ENCODE results near the gene EZR. TPM values are rescaled to one million over a fixed set of nuclear protein-coding genes. Genes with fewer than 3 reads are reported as not detected.

Gene EZR
- total RNA-seq, 1 experiment from 2014 or later = 263 TPM

DNA sequence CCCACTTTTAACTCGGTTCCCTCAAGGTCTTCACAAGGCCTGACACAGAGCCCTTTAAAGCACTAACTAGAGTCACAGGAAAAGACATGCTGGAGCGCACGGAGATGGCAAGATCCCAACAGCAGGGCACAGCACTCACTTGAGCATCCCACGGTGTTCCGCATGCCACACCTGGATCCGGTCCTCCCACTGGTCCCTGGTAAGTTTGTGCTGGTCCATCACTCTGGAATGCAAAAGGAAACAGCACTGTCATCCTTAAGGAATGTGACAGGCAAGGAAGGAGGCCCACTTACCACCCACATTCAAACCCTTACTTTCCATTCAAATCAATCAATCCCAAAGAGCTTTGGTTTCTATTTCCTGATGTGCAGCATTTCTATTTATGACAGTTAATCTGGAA lies 34.7 kb downstream of the EZR start:
- Histone ChIP-seq H3K4me1 (ENCODE audit: control insufficient read depth, insufficient read depth, low read length) (no peaks in the 10 kb centered on the region), H3K27ac (ENCODE audit: low read length) (no peak overlapping the region), H3K4me3 (ENCODE audit: low read depth in 2 of 2, low read length in 2 of 2) (no peak overlapping the region), H3K27me3 (ENCODE audit: control insufficient read depth, insufficient read depth, low read length) (no peaks in the 10 kb centered on the region), H3K36me3 (ENCODE audit: control insufficient read depth, insufficient read depth, low read length) (peaks cover 49% of the 10 kb centered on the region), H3K9me3 (ENCODE audit: control insufficient read depth, insufficient read depth, low read depth, low read length) (no peaks in the 10 kb centered on the region)
- in situ Hi-C loops (cut with HindIII; ENCODE audit: low pct_unique_long_range_greater_than_20kb, low sequenced_read_pairs) = no loop called here
- ATAC-seq (no peak), DNase-seq (ENCODE audit: low read depth, low spot score) (no peak)
- no peak for TF ChIP-seq POLR2AphosphoS5 (IDR thresholded peaks at IDR 0.05; ENCODE audit: low read depth, low read length)
- no TSS peak for BruUV-seq (replicated peaks)
- CTCF ChIA-PET = no interaction called here
- intact Hi-C loops (cut with micrococcal nuclease; ENCODE audit: unreplicated experiment) = no loop called here
- POLR2A ChIA-PET = no interaction called here

DNA sequence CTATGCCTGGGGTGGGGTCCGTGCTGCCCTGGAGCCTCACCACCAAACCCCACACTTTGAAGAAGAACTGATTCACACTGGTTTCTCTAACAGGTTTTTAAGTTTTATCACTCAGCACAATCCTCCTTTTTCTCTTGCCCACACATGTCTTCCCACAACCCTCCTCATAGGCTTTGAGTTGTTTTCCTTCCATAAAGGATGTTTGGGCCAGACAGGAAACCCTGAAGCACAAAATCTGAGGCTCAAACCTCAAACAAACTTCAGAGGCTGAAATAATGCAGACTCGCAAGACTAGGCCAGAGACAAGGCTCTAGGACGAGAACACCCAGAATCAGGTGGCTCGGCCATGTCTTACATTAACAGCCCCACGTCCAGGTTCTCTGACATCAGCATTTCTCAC lies 35.3 kb downstream of the EZR start:
- no peaks in the 10 kb centered on the region for H3K4me1 ChIP-seq (ENCODE audit: control insufficient read depth, insufficient read depth, low read length)
- DNase-seq (ENCODE audit: low read depth, low spot score) = no peak
- in situ Hi-C loops (cut with HindIII; ENCODE audit: low pct_unique_long_range_greater_than_20kb, low sequenced_read_pairs) (no loop called here), intact Hi-C loops (cut with micrococcal nuclease; ENCODE audit: unreplicated experiment) (no loop called here)
- no peak overlapping the region for H3K27ac ChIP-seq (ENCODE audit: low read length)
- H3K9me3 ChIP-seq (ENCODE audit: control insufficient read depth, insufficient read depth, low read depth, low read length) = no peaks in the 10 kb centered on the region
- BruUV-seq (replicated peaks) = no TSS peak
- TF ChIP-seq TCF7L2 (IDR thresholded peaks at IDR 0.05; ENCODE audit: low read depth, low read length) = no peak
- TF ChIP-seq, protein P1, sequence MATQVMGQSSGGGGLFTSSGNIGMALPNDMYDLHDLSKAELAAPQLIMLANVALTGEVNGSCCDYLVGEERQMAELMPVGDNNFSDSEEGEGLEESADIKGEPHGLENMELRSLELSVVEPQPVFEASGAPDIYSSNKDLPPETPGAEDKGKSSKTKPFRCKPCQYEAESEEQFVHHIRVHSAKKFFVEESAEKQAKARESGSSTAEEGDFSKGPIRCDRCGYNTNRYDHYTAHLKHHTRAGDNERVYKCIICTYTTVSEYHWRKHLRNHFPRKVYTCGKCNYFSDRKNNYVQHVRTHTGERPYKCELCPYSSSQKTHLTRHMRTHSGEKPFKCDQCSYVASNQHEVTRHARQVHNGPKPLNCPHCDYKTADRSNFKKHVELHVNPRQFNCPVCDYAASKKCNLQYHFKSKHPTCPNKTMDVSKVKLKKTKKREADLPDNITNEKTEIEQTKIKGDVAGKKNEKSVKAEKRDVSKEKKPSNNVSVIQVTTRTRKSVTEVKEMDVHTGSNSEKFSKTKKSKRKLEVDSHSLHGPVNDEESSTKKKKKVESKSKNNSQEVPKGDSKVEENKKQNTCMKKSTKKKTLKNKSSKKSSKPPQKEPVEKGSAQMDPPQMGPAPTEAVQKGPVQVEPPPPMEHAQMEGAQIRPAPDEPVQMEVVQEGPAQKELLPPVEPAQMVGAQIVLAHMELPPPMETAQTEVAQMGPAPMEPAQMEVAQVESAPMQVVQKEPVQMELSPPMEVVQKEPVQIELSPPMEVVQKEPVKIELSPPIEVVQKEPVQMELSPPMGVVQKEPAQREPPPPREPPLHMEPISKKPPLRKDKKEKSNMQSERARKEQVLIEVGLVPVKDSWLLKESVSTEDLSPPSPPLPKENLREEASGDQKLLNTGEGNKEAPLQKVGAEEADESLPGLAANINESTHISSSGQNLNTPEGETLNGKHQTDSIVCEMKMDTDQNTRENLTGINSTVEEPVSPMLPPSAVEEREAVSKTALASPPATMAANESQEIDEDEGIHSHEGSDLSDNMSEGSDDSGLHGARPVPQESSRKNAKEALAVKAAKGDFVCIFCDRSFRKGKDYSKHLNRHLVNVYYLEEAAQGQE (IDR thresholded peaks at IDR 0.05; ENCODE audit: insufficient read depth in 1 of 2, low read depth in 2 of 2, low read length in 1 of 2) = no peak
- no peak for TF ChIP-seq POLR2AphosphoS5 (IDR thresholded peaks at IDR 0.05; ENCODE audit: low read depth, low read length)
- no peak for TF ChIP-seq SIN3A (IDR thresholded peaks at IDR 0.05; ENCODE audit: borderline replicate concordance, insufficient read depth, low read depth, low read length)
- TF ChIP-seq, protein P2, sequence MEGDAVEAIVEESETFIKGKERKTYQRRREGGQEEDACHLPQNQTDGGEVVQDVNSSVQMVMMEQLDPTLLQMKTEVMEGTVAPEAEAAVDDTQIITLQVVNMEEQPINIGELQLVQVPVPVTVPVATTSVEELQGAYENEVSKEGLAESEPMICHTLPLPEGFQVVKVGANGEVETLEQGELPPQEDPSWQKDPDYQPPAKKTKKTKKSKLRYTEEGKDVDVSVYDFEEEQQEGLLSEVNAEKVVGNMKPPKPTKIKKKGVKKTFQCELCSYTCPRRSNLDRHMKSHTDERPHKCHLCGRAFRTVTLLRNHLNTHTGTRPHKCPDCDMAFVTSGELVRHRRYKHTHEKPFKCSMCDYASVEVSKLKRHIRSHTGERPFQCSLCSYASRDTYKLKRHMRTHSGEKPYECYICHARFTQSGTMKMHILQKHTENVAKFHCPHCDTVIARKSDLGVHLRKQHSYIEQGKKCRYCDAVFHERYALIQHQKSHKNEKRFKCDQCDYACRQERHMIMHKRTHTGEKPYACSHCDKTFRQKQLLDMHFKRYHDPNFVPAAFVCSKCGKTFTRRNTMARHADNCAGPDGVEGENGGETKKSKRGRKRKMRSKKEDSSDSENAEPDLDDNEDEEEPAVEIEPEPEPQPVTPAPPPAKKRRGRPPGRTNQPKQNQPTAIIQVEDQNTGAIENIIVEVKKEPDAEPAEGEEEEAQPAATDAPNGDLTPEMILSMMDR (IDR thresholded peaks at IDR 0.05) = no peak
- peaks cover 51% of the 10 kb centered on the region for H3K36me3 ChIP-seq (ENCODE audit: control insufficient read depth, insufficient read depth, low read length)
- H3K27me3 ChIP-seq (ENCODE audit: control insufficient read depth, insufficient read depth, low read length) = no peaks in the 10 kb centered on the region
- CTCF ChIA-PET = no interaction called here
- no peak overlapping the region for H3K4me3 ChIP-seq (ENCODE audit: low read depth in 2 of 2, low read length in 2 of 2)
- POLR2A ChIA-PET = no interaction called here
- ATAC-seq = no peak

DNA sequence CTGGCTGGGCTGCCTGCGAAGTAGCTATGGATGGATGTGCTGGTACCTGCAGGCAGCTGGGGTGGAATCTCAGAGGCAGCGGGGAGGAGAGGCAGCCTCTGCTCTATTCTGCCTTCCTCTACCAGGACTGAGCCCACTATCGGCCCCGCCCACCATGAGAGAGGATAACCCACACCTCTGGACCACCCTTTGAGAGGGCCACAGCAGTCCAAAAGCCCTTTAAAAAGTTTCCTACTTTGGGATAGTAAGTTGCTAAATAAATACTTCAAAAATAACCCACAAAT lies 36.1 kb downstream of the EZR start:
- no peak overlapping the region for H3K4me3 ChIP-seq (ENCODE audit: low read depth in 2 of 2, low read length in 2 of 2)
- ATAC-seq (no peak), DNase-seq (ENCODE audit: low read depth, low spot score) (no peak)
- no peaks in the 10 kb centered on the region for H3K4me1 ChIP-seq (ENCODE audit: control insufficient read depth, insufficient read depth, low read length)
- TF ChIP-seq TCF7L2 (IDR thresholded peaks at IDR 0.05; ENCODE audit: low read depth, low read length) (no peak), POLR2AphosphoS5 (IDR thresholded peaks at IDR 0.05; ENCODE audit: low read depth, low read length) (no peak), SIN3A (IDR thresholded peaks at IDR 0.05; ENCODE audit: borderline replicate concordance, insufficient read depth, low read depth, low read length) (no peak)
- TF ChIP-seq, protein P2 (IDR thresholded peaks at IDR 0.05) = no peak
- TF ChIP-seq, protein P1 (IDR thresholded peaks at IDR 0.05; ENCODE audit: insufficient read depth in 1 of 2, low read depth in 2 of 2, low read length in 1 of 2) = no peak
- in situ Hi-C loops (cut with HindIII; ENCODE audit: low pct_unique_long_range_greater_than_20kb, low sequenced_read_pairs) = no loop called here
- H3K36me3 ChIP-seq (ENCODE audit: control insufficient read depth, insufficient read depth, low read length) = peaks cover 53% of the 10 kb centered on the region
- intact Hi-C loops (cut with micrococcal nuclease; ENCODE audit: unreplicated experiment) = no loop called here
- no TSS peak for BruUV-seq (replicated peaks)
- no peaks in the 10 kb centered on the region for H3K9me3 ChIP-seq (ENCODE audit: control insufficient read depth, insufficient read depth, low read depth, low read length)
- ChIA-PET POLR2A (no interaction called here), CTCF (no interaction called here)
- H3K27ac ChIP-seq (ENCODE audit: low read length) = no peak overlapping the region
- H3K27me3 ChIP-seq (ENCODE audit: control insufficient read depth, insufficient read depth, low read length) = no peaks in the 10 kb centered on the region
